ENCODE data around the gene IFT88. TPM values are rescaled to one million over a fixed set of nuclear protein-coding genes. Genes with fewer than 3 reads are reported as not detected.

Gene IFT88
- total RNA-seq, 2 donors from 2014 or later: 5.1 to 5.7 TPM

- Histone ChIP-seq H3K36me3 (no peaks in the 10 kb centered on the region), H3K27ac (peak overlapping the region; percentile 83 to 92), H3K4me3 (peak overlapping the region; percentile 75 to 95), H3K27me3 (no peaks in the 10 kb centered on the region), H3K9me3 (no peaks in the 10 kb centered on the region), H3K4me1 (peaks cover 0 to 17% of the 10 kb centered on the region in 2 donors)
- TF ChIP-seq CTCF (IDR thresholded peaks at IDR 0.05): no peak
- no peak for DNase-seq (ENCODE audit: low spot score)
Observed at GRCh38 chr13:20525144-20525600, 41.8 kb upstream of the IFT88 start.

DNA sequence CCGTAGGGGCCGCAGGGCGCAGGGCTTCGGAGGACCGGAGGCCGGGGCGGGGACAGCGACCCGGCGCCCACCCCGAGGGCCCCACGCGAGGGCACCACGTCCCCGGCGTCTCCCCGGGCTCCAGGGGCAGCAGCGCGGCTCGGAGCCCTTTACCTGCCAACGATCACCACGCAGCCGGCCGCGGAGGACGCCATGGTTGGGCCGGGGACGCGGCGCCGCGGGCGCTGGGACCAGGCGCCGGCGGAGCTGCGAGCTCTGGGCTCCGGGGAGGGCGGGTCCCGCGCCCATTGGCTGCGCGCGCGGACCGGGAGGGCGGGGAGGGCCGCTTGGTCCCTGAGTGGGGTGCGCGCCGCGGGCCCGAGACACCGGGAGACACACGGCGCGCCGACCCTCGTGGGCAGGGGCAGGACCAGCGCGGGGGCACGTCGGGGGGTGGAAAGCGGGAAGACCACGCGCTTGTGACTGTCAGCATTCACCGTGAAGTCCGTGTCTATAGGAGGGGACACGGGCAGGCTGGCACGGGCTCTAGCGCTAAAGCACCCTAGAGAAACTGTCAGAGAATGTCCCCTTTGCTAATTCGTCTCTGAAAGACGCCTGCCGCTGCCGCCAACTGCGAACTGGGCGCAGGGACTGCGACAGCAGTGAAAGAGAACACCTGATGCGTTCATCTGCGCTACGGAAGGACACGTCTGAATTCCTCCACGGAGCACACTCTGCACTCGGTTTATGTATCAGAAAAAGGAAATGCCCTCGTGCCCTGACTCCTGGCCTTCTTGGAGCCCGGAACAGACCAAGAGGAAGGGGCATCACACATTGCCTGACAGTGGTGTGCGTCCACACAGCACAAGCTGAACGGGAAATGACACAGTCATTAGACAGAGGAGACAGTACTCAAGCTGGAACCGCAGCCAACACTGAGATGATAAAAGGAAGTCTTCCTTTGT, 41.1 kb upstream of the IFT88 start, which contains the start of gene CRYL1:
Gene CRYL1, minus strand, starts transcription at position 257 of the 944 bp plus-strand sequence. Its CDS starts 63 bp downstream, at position 194.
- no peaks in the 10 kb centered on the region for H3K27me3 ChIP-seq
- no peak for TF ChIP-seq CTCF (IDR thresholded peaks at IDR 0.05)
- H3K9me3 ChIP-seq: no peaks in the 10 kb centered on the region
- H3K4me3 ChIP-seq: peak within 1 kb of the TSS; percentile 75 to 95
- peak within 1 kb of the TSS; percentile 83 to 92 for H3K27ac ChIP-seq
- peak; percentile 80 for DNase-seq (ENCODE audit: low spot score)
- H3K36me3 ChIP-seq: no peaks in the 10 kb centered on the region
- H3K4me1 ChIP-seq: peaks cover 0 to 17% of the 10 kb centered on the region in 2 donors

DNA sequence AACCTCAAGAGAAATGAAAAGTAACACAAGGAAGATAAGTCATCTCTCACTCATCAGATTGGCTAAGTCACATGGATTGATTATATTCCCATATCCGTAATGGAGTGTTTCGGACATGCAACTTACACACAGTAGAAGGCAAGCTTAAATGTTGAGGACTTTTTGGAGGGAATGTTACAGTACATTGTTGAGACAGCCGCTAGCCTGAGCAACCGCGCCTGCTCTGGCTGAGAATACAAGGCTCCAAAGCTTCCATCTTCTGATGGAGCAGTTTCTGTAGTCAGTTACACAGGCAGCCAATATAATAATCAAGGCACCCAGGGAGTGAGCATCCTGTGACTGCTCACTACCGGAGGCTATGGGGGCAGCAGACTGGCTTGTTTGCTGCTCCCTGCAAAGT, 40.3 kb upstream of the IFT88 start:
- Histone ChIP-seq H3K27me3 (no peaks in the 10 kb centered on the region), H3K27ac (peak overlapping the region; percentile 83 to 92), H3K4me3 (peak overlapping the region; percentile 75 to 95), H3K36me3 (no peaks in the 10 kb centered on the region), H3K4me1 (peaks cover 0 to 17% of the 10 kb centered on the region in 2 donors), H3K9me3 (no peaks in the 10 kb centered on the region)
- TF ChIP-seq CTCF (IDR thresholded peaks at IDR 0.05): no peak
- DNase-seq (ENCODE audit: low spot score): no peak

- Histone ChIP-seq H3K27me3 (no peaks in the 10 kb centered on the region), H3K4me3 (no peak overlapping the region), H3K4me1 (peaks cover 0 to 17% of the 10 kb centered on the region in 2 donors), H3K36me3 (no peaks in the 10 kb centered on the region), H3K9me3 (no peaks in the 10 kb centered on the region), H3K27ac (no peak overlapping the region)
- no peak for DNase-seq (ENCODE audit: low spot score)
- TF ChIP-seq CTCF (IDR thresholded peaks at IDR 0.05): no peak
Observed at GRCh38 chr13:20528452-20528851, 38.5 kb upstream of the IFT88 start.

GRCh38 chr13:20534038-20534608, 32.8 kb upstream of the IFT88 start:
- TF ChIP-seq CTCF (IDR thresholded peaks at IDR 0.05): no peak
- H3K27ac ChIP-seq: no peak overlapping the region
- H3K9me3 ChIP-seq: peaks cover 0 to 11% of the 10 kb centered on the region in 2 donors
- H3K27me3 ChIP-seq: no peaks in the 10 kb centered on the region
- DNase-seq (ENCODE audit: low spot score): no peak
- no peak overlapping the region for H3K4me3 ChIP-seq
- H3K4me1 ChIP-seq: no peaks in the 10 kb centered on the region
- H3K36me3 ChIP-seq: no peaks in the 10 kb centered on the region

Measured in right atrium auricular region (tissue), 2 donors.